ENCODE measurements around the gene GMDS. TPM values are rescaled to one million over a fixed set of nuclear protein-coding genes. Genes with fewer than 3 reads are reported as not detected.

GMDS gene
- polyA plus RNA-seq, 1 of the 3 experiments (the other 2 are of a cell fraction) = 12.3 TPM

DNA sequence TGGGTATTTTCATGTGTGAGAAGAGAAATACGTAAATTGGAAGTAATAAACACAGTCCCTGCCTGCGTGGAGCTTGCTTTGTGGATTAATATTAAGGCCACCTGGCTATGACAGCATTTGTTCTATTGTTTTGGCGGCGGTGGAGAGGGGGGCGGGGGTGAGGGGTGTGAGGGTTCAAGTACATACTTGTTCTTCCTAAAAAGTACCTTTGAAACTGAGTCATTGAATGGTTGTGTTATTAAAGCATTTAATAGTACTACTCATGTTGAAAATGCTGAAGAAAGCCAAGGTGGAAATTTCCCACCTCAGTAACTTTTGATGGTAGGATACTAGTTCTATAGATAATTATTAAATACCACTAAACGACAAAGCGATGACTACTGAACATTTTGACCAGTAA, 540.7 kb downstream of the GMDS start (continued):
- TF ChIP-seq RAD21 (IDR thresholded peaks at IDR 0.05; ENCODE audit: low read length) = no peak
- no peak for TF ChIP-seq EZH2phosphoT487 (IDR thresholded peaks at IDR 0.05; ENCODE audit: borderline replicate concordance, low read depth)

DNA sequence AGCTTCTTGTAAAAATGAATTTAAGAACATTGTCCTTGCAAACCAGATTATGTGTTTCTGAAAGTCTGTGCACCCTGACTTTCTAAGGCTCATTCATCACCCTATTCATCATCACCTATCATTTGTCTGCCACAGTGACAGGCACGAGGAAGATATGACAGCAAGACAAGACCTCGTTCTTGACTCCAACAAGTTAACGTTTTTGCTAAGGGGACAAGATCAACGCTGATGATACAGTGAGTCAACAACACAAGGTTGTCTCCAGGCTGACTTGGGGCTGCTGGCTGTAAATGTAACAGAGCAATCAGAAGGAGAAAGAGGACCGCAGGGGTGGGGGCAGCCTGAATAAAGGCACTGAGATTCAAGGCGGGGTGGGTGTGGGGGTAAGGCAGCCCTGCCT, 541.5 kb downstream of the GMDS start:
- Histone ChIP-seq H3K9me3 (no peaks in the 10 kb centered on the region), H3K9me2 (no peaks in the 10 kb centered on the region), H3K9ac (no peak overlapping the region), H3K36me3 (replicated peaks in 1 of 2; ENCODE audit: control insufficient read depth in 1 of 2, insufficient read depth in 2 of 2, low read length in 1 of 2) (no peaks in the 10 kb centered on the region), H3K79me2 (ENCODE audit: insufficient read depth) (no peaks in the 10 kb centered on the region), H3K4me3 (ENCODE audit: low read depth in 2 of 2, low read length in 1 of 2) (no peak overlapping the region), H3K27ac (ENCODE audit: low read depth in 2 of 2, low read length in 1 of 2) (no peak overlapping the region), H4K20me1 (ENCODE audit: insufficient read depth) (no peaks in the 10 kb centered on the region), H3K4me1 (ENCODE audit: control insufficient read depth in 1 of 2, insufficient read depth in 2 of 2, low read depth in 1 of 2, low read length in 1 of 2) (peaks cover 6 to 16% of the 10 kb centered on the region in 2 experiments; a peak in 3 of 4 replicates), H3F3A (replicated peaks; ENCODE audit: insufficient read depth) (no peaks in the 10 kb centered on the region), H3K27me3 (ENCODE audit: insufficient read depth) (no peaks in the 10 kb centered on the region), H2AFZ (ENCODE audit: low read depth) (no peak overlapping the region), H3K4me2 (no peak overlapping the region)
- TF ChIP-seq EZH2phosphoT487 (IDR thresholded peaks at IDR 0.05; ENCODE audit: borderline replicate concordance, low read depth) = no peak
- TF ChIP-seq, protein P1, sequence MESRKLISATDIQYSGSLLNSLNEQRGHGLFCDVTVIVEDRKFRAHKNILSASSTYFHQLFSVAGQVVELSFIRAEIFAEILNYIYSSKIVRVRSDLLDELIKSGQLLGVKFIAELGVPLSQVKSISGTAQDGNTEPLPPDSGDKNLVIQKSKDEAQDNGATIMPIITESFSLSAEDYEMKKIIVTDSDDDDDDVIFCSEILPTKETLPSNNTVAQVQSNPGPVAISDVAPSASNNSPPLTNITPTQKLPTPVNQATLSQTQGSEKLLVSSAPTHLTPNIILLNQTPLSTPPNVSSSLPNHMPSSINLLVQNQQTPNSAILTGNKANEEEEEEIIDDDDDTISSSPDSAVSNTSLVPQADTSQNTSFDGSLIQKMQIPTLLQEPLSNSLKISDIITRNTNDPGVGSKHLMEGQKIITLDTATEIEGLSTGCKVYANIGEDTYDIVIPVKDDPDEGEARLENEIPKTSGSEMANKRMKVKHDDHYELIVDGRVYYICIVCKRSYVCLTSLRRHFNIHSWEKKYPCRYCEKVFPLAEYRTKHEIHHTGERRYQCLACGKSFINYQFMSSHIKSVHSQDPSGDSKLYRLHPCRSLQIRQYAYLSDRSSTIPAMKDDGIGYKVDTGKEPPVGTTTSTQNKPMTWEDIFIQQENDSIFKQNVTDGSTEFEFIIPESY (IDR thresholded peaks at IDR 0.05; ENCODE audit: borderline replicate concordance, low read depth) = no peak
- no peak for TF ChIP-seq TEAD4 (IDR thresholded peaks at IDR 0.05; ENCODE audit: borderline replicate concordance, insufficient read depth)
- TF ChIP-seq ELF1 (IDR thresholded peaks at IDR 0.05) = no peak
- TF ChIP-seq, protein P2, sequence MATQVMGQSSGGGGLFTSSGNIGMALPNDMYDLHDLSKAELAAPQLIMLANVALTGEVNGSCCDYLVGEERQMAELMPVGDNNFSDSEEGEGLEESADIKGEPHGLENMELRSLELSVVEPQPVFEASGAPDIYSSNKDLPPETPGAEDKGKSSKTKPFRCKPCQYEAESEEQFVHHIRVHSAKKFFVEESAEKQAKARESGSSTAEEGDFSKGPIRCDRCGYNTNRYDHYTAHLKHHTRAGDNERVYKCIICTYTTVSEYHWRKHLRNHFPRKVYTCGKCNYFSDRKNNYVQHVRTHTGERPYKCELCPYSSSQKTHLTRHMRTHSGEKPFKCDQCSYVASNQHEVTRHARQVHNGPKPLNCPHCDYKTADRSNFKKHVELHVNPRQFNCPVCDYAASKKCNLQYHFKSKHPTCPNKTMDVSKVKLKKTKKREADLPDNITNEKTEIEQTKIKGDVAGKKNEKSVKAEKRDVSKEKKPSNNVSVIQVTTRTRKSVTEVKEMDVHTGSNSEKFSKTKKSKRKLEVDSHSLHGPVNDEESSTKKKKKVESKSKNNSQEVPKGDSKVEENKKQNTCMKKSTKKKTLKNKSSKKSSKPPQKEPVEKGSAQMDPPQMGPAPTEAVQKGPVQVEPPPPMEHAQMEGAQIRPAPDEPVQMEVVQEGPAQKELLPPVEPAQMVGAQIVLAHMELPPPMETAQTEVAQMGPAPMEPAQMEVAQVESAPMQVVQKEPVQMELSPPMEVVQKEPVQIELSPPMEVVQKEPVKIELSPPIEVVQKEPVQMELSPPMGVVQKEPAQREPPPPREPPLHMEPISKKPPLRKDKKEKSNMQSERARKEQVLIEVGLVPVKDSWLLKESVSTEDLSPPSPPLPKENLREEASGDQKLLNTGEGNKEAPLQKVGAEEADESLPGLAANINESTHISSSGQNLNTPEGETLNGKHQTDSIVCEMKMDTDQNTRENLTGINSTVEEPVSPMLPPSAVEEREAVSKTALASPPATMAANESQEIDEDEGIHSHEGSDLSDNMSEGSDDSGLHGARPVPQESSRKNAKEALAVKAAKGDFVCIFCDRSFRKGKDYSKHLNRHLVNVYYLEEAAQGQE (IDR thresholded peaks at IDR 0.05; ENCODE audit: low read depth, low read length) = no peak
- TF ChIP-seq RAD21 (IDR thresholded peaks at IDR 0.05; ENCODE audit: low read length) = no peak
- no peak for TF ChIP-seq TAF1 (IDR thresholded peaks at IDR 0.05; ENCODE audit: borderline replicate concordance, low read depth, low read length)
- TF ChIP-seq EP300 (IDR thresholded peaks at IDR 0.05; ENCODE audit: borderline replicate concordance in 1 of 2, low read depth in 1 of 2, low read length in 1 of 2) = no peak
- TF ChIP-seq NRF1 (IDR thresholded peaks at IDR 0.05; ENCODE audit: low read depth, low read length) = no peak
- no peak for TF ChIP-seq RCOR1 (IDR thresholded peaks at IDR 0.05; ENCODE audit: low read length)
- TF ChIP-seq YY1 (IDR thresholded peaks at IDR 0.05; ENCODE audit: low read depth) = no peak
- TF ChIP-seq, protein P3, sequence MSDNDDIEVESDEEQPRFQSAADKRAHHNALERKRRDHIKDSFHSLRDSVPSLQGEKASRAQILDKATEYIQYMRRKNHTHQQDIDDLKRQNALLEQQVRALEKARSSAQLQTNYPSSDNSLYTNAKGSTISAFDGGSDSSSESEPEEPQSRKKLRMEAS (IDR thresholded peaks at IDR 0.05; ENCODE audit: low read depth) = no peak
- TF ChIP-seq FOSL2 (IDR thresholded peaks at IDR 0.05; ENCODE audit: borderline replicate concordance, low read depth) = no peak
- TF ChIP-seq, protein P4, sequence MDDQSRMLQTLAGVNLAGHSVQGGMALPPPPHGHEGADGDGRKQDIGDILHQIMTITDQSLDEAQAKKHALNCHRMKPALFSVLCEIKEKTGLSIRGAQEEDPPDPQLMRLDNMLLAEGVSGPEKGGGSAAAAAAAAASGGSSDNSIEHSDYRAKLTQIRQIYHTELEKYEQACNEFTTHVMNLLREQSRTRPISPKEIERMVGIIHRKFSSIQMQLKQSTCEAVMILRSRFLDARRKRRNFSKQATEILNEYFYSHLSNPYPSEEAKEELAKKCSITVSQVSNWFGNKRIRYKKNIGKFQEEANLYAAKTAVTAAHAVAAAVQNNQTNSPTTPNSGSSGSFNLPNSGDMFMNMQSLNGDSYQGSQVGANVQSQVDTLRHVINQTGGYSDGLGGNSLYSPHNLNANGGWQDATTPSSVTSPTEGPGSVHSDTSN (IDR thresholded peaks at IDR 0.05) = no peak
- TF ChIP-seq, protein P5, sequence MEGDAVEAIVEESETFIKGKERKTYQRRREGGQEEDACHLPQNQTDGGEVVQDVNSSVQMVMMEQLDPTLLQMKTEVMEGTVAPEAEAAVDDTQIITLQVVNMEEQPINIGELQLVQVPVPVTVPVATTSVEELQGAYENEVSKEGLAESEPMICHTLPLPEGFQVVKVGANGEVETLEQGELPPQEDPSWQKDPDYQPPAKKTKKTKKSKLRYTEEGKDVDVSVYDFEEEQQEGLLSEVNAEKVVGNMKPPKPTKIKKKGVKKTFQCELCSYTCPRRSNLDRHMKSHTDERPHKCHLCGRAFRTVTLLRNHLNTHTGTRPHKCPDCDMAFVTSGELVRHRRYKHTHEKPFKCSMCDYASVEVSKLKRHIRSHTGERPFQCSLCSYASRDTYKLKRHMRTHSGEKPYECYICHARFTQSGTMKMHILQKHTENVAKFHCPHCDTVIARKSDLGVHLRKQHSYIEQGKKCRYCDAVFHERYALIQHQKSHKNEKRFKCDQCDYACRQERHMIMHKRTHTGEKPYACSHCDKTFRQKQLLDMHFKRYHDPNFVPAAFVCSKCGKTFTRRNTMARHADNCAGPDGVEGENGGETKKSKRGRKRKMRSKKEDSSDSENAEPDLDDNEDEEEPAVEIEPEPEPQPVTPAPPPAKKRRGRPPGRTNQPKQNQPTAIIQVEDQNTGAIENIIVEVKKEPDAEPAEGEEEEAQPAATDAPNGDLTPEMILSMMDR (IDR thresholded peaks at IDR 0.05) = no peak
- TF ChIP-seq, protein P6, sequence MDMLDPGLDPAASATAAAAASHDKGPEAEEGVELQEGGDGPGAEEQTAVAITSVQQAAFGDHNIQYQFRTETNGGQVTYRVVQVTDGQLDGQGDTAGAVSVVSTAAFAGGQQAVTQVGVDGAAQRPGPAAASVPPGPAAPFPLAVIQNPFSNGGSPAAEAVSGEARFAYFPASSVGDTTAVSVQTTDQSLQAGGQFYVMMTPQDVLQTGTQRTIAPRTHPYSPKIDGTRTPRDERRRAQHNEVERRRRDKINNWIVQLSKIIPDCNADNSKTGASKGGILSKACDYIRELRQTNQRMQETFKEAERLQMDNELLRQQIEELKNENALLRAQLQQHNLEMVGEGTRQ (IDR thresholded peaks at IDR 0.05; ENCODE audit: borderline replicate concordance, low read depth, low read length) = no peak
- no peak for TF ChIP-seq MEF2A (IDR thresholded peaks at IDR 0.05; ENCODE audit: borderline replicate concordance, low read depth)
- POLR2A ChIA-PET = no interaction called here
- DNase-seq = no peak
- 63% methylated on average over 6 of the region's 6 CpGs for WGBS (ENCODE audit: low lambda C conversion rate)
- CTCF ChIA-PET = interaction anchor here (0.6 kb wide), 1 partner anchor 86 kb away, joined by 3 read pairs; no protein-coding TSS in a partner anchor

All from SK-N-SH (cell line).